ENCODE measurements around the gene GLRX2.
A peak's percentile ranks its signal among the peaks of the same experiment; 100 is the strongest.

The GLRX2 gene, protein sequence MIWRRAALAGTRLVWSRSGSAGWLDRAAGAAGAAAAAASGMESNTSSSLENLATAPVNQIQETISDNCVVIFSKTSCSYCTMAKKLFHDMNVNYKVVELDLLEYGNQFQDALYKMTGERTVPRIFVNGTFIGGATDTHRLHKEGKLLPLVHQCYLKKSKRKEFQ

DNA sequence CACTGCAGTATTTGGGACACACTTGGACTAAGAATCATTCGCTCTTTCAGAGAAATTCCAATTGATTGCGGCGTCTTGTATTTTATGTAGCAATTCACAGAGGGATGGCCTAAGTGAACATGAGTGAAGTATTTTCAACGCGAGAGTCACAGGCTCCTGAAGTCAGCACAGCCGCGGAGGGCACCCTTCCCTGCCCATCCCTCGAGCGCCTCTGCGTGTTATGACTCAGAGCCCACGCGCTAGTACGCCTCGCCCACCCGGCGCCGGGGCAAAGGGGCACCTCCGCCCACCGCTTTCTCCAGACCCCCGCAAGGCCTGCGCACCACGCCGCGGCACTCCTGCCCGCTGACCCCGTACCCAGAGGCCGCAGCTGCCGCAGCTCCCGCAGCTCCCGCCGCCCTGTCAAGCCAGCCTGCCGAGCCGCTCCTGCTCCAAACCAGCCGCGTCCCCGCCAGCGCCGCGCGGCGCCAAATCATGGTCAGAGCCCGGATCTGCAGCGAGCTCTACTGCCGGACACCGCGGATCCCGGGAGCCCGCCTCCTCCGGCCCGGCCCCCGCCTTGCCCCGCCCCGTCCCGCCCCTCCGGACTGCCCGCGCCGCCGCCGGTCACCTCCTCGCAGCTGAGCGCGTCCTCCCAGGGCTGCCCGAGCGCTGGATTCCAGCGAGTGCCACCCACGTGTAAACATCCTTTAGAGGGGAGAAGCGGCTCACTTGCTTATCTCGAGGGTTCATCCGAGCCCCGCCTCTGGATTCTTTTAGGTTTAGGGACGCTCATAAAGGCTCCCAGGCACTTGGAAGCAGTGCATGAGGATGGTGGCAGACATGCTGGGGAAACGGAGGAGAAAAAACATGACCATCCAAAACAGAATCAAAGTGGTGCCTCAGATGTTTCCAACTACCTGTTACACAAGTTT lies at the start of gene GLRX2:
Gene GLRX2 (minus strand): TSS at position 508 of the 914 bp plus-strand sequence. CDS start 32 bp downstream, at position 476.
- H3K27me3 ChIP-seq (ENCODE audit: control insufficient read depth, insufficient read depth, low read length): peaks cover 14% of the 10 kb centered on the region
- H3K27ac ChIP-seq (ENCODE audit: low read depth, low read length): no peak within 1 kb of the TSS; the same call in 1 of the 2 replicates
- H3K4me3 ChIP-seq (ENCODE audit: low read depth, low read length): peak within 1 kb of the TSS; percentile 75
- H3K9ac ChIP-seq (ENCODE audit: low read length): peak within 1 kb of the TSS; percentile 64
- no peaks in the 10 kb centered on the region for H3K9me3 ChIP-seq (ENCODE audit: control insufficient read depth, insufficient read depth, low read depth, low read length)
- peaks cover 6% of the 10 kb centered on the region; the same call in 1 of the 2 replicates for H3K4me1 ChIP-seq (ENCODE audit: control insufficient read depth, insufficient read depth, low read length)
- H3K36me3 ChIP-seq (ENCODE audit: control insufficient read depth, insufficient read depth, low read length): no peaks in the 10 kb centered on the region

DNA sequence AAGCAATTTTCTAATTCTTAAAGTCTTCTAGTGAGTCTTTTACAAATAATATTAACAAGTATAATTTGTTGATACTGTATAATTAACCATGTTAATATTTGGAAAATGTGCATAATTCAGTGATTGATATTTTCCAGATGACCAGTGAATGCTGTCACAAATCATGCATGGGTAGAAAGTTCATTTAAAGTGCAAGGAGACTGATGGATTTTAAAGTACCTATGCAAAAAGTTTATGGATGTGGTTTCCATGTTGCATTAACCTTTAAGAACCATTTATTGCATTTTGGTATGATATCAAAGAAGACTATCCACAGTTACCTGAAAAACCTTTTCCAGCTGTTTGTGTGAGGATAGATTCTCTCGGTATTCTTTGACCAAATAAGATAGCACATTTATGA lies 39.8 kb upstream of the GLRX2 start:
- Histone ChIP-seq H3K27ac (ENCODE audit: low read depth, low read length) (no peak overlapping the region), H3K4me3 (ENCODE audit: low read depth, low read length) (no peak overlapping the region), H3K9ac (ENCODE audit: low read length) (no peak overlapping the region), H3K4me1 (ENCODE audit: control insufficient read depth, insufficient read depth, low read length) (peaks cover 5% of the 10 kb centered on the region; the same call in 1 of the 2 replicates), H3K9me3 (ENCODE audit: control insufficient read depth, insufficient read depth, low read depth, low read length) (no peaks in the 10 kb centered on the region), H3K27me3 (ENCODE audit: control insufficient read depth, insufficient read depth, low read length) (no peaks in the 10 kb centered on the region), H3K36me3 (ENCODE audit: control insufficient read depth, insufficient read depth, low read length) (peaks cover 61% of the 10 kb centered on the region)

DNA sequence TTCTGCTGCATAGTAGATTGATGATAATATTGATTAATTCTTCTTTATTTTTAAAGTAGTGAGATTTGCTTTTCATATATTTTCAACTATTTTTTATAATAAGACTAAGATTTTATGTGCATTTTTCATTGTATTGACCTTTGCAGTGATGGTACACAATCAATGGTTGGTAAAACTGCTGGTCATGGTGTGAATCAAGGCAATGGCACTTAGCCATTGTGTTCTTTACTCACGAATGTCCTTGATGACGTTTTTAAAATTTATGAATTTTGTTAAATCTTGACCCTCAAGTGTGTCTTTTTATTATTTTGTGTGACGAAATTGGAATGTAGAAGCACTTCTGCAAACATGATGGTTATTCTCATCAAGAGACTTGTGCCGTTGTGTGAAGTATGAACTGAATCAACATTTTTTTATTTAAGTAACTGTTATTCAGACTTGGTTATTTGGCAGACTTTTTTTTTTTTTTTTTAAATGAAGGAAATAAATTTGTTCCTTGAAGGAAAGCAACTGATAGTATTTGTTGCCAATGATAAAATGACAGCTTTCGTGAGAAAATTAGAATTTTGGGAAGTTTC lies 39.2 kb upstream of the GLRX2 start:
- Histone ChIP-seq H3K36me3 (ENCODE audit: control insufficient read depth, insufficient read depth, low read length) (peaks cover 61% of the 10 kb centered on the region), H3K9ac (ENCODE audit: low read length) (no peak overlapping the region), H3K27me3 (ENCODE audit: control insufficient read depth, insufficient read depth, low read length) (no peaks in the 10 kb centered on the region), H3K27ac (ENCODE audit: low read depth, low read length) (no peak overlapping the region), H3K9me3 (ENCODE audit: control insufficient read depth, insufficient read depth, low read depth, low read length) (no peaks in the 10 kb centered on the region), H3K4me3 (ENCODE audit: low read depth, low read length) (no peak overlapping the region), H3K4me1 (ENCODE audit: control insufficient read depth, insufficient read depth, low read length) (peaks cover 10% of the 10 kb centered on the region; the same call in 1 of the 2 replicates)

DNA sequence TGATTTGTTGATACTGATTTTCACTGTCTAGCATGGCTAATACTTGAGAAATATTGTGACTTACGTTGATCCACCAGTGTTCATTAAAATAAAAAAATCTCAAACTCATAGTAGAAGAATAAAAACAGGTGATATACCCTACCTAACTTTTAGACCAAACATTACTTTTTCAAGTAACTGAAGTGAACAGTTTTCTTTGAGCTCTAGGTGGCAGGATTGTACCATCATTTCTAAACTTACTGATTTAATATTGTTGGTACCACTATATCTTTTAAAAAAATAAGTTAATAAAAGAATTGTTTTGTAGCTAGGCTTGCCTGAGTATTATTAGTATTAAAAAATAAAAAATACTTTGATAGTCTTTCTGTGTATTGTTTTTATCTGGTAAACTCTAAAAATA lies 38.1 kb upstream of the GLRX2 start:
- H3K9ac ChIP-seq (ENCODE audit: low read length): no peak overlapping the region
- peaks cover 10% of the 10 kb centered on the region; the same call in 1 of the 2 replicates for H3K4me1 ChIP-seq (ENCODE audit: control insufficient read depth, insufficient read depth, low read length)
- H3K36me3 ChIP-seq (ENCODE audit: control insufficient read depth, insufficient read depth, low read length): peaks cover 64% of the 10 kb centered on the region
- no peak overlapping the region for H3K27ac ChIP-seq (ENCODE audit: low read depth, low read length)
- no peak overlapping the region for H3K4me3 ChIP-seq (ENCODE audit: low read depth, low read length)
- no peaks in the 10 kb centered on the region for H3K9me3 ChIP-seq (ENCODE audit: control insufficient read depth, insufficient read depth, low read depth, low read length)
- H3K27me3 ChIP-seq (ENCODE audit: control insufficient read depth, insufficient read depth, low read length): no peaks in the 10 kb centered on the region

DNA sequence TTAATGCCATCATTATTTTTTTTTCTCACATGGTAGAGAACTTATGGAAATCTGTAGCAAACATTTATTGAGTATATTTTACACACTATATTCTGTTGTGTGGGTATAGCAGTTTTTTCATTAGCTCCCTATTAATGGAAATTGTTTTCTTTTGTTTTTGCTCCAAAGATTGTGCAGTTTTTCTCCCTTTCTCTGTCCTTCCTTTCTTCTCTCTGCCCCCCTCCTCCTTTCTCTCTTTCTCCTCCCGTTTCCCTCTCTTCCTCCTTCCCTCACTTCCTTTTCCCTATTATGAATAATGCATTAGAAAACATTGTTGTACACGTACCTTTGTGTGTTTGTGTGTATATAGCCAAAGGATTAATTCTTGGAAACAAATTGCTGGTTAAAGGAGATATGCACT lies 37.2 kb upstream of the GLRX2 start:
- no peak overlapping the region for H3K27ac ChIP-seq (ENCODE audit: low read depth, low read length)
- peaks cover 64% of the 10 kb centered on the region for H3K36me3 ChIP-seq (ENCODE audit: control insufficient read depth, insufficient read depth, low read length)
- H3K27me3 ChIP-seq (ENCODE audit: control insufficient read depth, insufficient read depth, low read length): no peaks in the 10 kb centered on the region
- peaks cover 10% of the 10 kb centered on the region; the same call in 1 of the 2 replicates for H3K4me1 ChIP-seq (ENCODE audit: control insufficient read depth, insufficient read depth, low read length)
- H3K9ac ChIP-seq (ENCODE audit: low read length): no peak overlapping the region
- H3K4me3 ChIP-seq (ENCODE audit: low read depth, low read length): no peak overlapping the region
- no peaks in the 10 kb centered on the region for H3K9me3 ChIP-seq (ENCODE audit: control insufficient read depth, insufficient read depth, low read depth, low read length)

DNA sequence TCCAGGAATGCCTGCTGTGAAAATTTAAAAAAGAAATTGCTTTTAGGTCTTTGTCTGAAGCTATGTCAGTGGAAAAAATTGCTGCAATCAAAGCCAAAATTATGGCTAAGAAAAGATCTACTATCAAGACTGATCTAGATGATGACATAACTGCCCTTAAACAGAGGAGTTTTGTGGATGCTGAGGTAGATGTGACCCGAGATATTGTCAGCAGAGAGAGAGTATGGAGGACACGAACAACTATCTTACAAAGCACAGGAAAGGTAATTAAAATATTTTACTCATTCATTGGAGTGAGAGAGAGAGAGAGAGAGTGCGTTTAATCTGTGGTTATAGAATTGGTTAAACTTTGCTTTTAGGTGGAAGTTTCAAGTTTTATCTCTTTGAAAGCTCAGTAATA lies 36.6 kb upstream of the GLRX2 start:
- Histone ChIP-seq H3K27me3 (ENCODE audit: control insufficient read depth, insufficient read depth, low read length) (no peaks in the 10 kb centered on the region), H3K4me3 (ENCODE audit: low read depth, low read length) (no peak overlapping the region), H3K36me3 (ENCODE audit: control insufficient read depth, insufficient read depth, low read length) (peaks cover 69% of the 10 kb centered on the region), H3K27ac (ENCODE audit: low read depth, low read length) (no peak overlapping the region), H3K9me3 (ENCODE audit: control insufficient read depth, insufficient read depth, low read depth, low read length) (no peaks in the 10 kb centered on the region), H3K4me1 (ENCODE audit: control insufficient read depth, insufficient read depth, low read length) (peaks cover 10% of the 10 kb centered on the region; the same call in 1 of the 2 replicates), H3K9ac (ENCODE audit: low read length) (no peak overlapping the region)

DNA sequence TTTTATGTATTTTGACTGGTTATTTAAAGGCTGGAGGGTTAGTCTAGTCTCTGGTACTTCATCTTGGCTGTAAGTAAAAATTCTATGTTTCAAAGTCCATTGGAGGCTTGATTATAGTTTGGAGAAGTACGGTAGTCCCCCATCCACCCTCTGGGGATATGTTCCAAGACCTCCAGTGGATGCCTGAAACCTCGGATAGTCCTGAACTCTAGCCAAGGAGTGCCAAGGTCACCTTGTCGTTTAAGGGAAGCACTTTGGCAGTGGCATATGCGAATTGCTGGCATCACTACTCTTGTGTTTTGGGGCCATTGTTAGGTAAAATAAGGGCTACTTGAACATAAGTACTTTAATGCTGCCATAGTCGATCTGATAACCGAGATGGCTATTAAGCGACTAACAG lies 35.0 kb upstream of the GLRX2 start:
- no peak overlapping the region for H3K9ac ChIP-seq (ENCODE audit: low read length)
- peaks cover 71% of the 10 kb centered on the region for H3K36me3 ChIP-seq (ENCODE audit: control insufficient read depth, insufficient read depth, low read length)

DNA sequence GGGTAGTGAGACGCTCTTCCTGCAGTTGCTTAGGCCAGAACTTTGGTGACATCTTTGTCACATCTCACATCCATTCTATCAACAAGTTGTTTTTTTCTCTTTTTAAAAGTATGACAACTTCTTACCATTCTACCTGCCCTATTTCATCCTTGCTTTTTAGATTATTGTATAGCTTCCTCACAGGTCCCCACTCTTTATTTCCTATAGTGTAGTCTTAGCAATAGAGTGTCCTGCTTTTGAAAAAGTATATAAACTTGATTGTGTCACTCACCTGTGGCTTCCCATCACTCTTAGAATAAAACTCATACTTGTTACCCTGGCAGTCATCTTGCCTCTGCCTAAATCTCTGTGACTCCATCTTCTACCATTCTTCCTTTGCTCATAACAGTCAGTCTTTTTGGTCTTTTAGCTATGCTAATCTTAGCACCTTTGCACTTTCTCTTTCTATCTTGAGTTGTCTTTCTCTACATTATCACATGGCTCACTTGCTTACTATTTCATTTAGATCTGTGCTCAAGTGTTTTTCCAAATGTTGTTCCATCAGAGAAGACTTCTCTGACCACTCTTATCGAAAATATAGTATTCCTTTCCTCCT lies 26.1 kb upstream of the GLRX2 start:
- Histone ChIP-seq H3K9me3 (ENCODE audit: control insufficient read depth, insufficient read depth, low read depth, low read length) (no peaks in the 10 kb centered on the region), H3K36me3 (ENCODE audit: control insufficient read depth, insufficient read depth, low read length) (peaks cover 68% of the 10 kb centered on the region)

More for the DNA sequence above, 35.0 kb upstream of the GLRX2 start:
- Histone ChIP-seq H3K9me3 (ENCODE audit: control insufficient read depth, insufficient read depth, low read depth, low read length) (no peaks in the 10 kb centered on the region), H3K27me3 (ENCODE audit: control insufficient read depth, insufficient read depth, low read length) (no peaks in the 10 kb centered on the region), H3K4me1 (ENCODE audit: control insufficient read depth, insufficient read depth, low read length) (peaks cover 10% of the 10 kb centered on the region; the same call in 1 of the 2 replicates), H3K27ac (ENCODE audit: low read depth, low read length) (peak overlapping the region; percentile 15; the same call in 1 of the 2 replicates), H3K4me3 (ENCODE audit: low read depth, low read length) (no peak overlapping the region)

DNA sequence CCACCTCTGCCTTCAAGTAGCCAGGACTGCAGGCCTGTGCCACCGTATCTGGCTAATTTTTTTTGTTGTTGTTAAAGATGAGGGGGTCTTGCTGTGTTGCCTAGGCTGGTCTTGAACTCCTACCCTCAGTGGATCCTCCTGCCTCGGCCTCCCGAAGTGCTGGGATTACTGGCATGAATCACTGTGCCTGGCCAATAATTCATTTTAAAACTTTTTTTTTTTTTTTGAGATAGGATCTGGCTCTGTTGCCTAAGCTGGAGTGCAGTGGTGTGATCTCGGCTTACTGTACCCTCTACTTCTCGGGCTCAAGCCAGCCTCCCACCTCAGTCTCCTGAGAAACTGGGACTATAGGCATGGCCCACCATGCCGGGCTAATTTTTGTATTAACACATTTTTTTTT lies 20.2 kb upstream of the GLRX2 start:
- H3K9ac ChIP-seq (ENCODE audit: low read length): no peak overlapping the region
- H3K4me3 ChIP-seq (ENCODE audit: low read depth, low read length): no peak overlapping the region

More for the DNA sequence above, 26.1 kb upstream of the GLRX2 start:
- no peak overlapping the region for H3K4me3 ChIP-seq (ENCODE audit: low read depth, low read length)
- no peaks in the 10 kb centered on the region for H3K27me3 ChIP-seq (ENCODE audit: control insufficient read depth, insufficient read depth, low read length)
- H3K27ac ChIP-seq (ENCODE audit: low read depth, low read length): no peak overlapping the region
- H3K4me1 ChIP-seq (ENCODE audit: control insufficient read depth, insufficient read depth, low read length): no peaks in the 10 kb centered on the region
- no peak overlapping the region for H3K9ac ChIP-seq (ENCODE audit: low read length)

DNA sequence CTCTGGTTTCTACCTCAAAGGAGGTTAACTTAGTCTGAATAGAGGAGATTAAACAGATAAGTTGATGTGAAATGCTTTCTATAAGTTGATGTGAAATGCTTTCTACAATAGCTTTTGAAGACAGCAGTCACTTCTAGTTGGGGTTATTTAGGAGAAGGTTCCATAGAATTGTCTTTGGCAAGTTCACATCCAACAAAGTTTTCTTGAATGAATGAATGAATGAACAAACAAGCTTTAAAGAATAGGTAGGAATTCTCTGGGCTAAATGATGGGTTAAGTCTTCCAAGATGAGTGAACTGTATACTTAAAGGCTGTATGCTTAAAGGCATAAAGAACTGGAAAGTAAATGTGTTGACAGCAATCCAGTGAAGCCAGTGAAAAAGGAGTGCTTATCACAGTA lies 18.5 kb upstream of the GLRX2 start:
- Histone ChIP-seq H3K27ac (ENCODE audit: low read depth, low read length) (no peak overlapping the region), H3K9ac (ENCODE audit: low read length) (no peak overlapping the region), H3K4me1 (ENCODE audit: control insufficient read depth, insufficient read depth, low read length) (no peaks in the 10 kb centered on the region)

More for the DNA sequence above, 20.2 kb upstream of the GLRX2 start:
- Histone ChIP-seq H3K9me3 (ENCODE audit: control insufficient read depth, insufficient read depth, low read depth, low read length) (no peaks in the 10 kb centered on the region), H3K4me1 (ENCODE audit: control insufficient read depth, insufficient read depth, low read length) (no peaks in the 10 kb centered on the region), H3K27me3 (ENCODE audit: control insufficient read depth, insufficient read depth, low read length) (no peaks in the 10 kb centered on the region; the same call in 1 of the 2 replicates), H3K36me3 (ENCODE audit: control insufficient read depth, insufficient read depth, low read length) (peaks cover 40% of the 10 kb centered on the region), H3K27ac (ENCODE audit: low read depth, low read length) (no peak overlapping the region)

More for the DNA sequence above, 18.5 kb upstream of the GLRX2 start:
- Histone ChIP-seq H3K36me3 (ENCODE audit: control insufficient read depth, insufficient read depth, low read length) (peaks cover 29% of the 10 kb centered on the region), H3K4me3 (ENCODE audit: low read depth, low read length) (peak overlapping the region; percentile 95), H3K27me3 (ENCODE audit: control insufficient read depth, insufficient read depth, low read length) (no peaks in the 10 kb centered on the region; the same call in 1 of the 2 replicates), H3K9me3 (ENCODE audit: control insufficient read depth, insufficient read depth, low read depth, low read length) (no peaks in the 10 kb centered on the region)
